Activated CD4-positive, alpha-beta T cell treated with anti-CD3 and anti-CD28 coated beads, Interleukin-2, Interleukin-4, amounts not matched to agents 100 ng/mL and 50 ng/mL, durations not matched to agents 16 hours and 8 hours (primary cell): ENCODE measurements around the gene VRK2.
"Not testable (repeated sequence)": the region's sequence is repeated elsewhere in the genome, so short reads cannot be mapped to it uniquely, and the experiment has no call there.

Experiments
- DNase-seq: peaks from one replicate; pipeline ENCODE4 v3.0.0-alpha.2; 2020; ENCODE audit warnings: low spot score

VRK2 gene

DNA sequence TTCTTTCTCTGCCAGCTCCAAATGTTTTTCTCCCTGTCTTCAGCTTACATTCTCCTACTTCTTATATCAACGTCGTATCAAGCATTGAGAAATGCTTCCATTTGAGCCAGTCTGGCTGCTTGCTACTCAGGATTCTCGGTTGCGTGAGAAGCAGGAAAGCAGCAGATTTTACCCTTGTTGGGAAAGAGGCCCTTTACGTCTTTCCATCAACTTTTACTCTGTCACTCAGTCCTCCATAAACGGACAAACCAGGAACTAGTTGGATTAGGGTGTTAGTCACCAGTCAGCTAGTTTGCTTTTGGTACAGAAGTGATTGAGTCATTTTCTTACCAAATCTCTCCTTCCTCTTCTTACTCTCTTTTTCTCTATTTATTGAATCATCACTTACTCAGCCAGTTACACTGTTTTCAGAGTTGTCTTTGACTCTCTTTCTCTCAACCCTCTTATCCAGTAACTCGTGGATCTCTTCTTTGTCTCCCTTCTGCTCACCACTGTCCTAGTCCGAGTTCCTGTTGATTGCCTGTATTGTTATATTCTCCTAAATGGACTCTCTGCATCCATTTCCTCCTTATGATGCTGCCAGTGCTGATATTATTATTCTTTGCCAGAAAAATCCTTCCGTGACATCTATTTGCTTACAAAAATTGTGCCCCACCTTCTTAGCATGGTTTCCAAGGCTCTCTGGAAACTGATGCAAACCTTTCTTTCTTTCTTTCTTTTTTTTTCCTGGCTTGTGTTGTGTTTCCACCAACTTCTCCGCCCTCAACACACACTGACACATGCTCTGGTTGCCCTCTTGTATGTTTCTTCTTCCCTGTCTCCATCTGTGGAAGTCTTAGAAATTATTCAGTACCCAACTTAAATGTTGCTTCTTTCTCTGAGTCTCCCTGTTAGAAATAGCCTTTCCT, 61.5 kb downstream of the VRK2 start:
- DNase-seq = peak; percentile 34

DNA sequence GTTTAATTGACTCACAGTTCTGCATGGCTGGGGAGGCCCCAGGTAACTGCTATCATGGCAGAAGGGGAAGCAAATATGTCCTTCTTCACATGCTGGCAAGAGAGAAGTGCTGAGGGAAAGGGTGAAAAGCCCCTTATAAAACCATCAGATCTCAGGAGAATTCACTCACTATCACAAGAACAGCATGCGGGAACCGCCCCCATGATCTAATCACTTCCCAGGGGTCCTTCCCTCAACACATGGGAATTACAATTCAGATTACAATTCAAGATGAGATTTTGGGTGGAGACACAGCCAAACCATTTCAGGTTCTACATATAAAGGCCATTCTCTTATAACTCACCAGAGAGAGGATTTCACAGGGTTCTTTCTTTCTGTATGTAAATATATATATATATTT, 62.9 kb downstream of the VRK2 start:
- DNase-seq = no peak

DNA sequence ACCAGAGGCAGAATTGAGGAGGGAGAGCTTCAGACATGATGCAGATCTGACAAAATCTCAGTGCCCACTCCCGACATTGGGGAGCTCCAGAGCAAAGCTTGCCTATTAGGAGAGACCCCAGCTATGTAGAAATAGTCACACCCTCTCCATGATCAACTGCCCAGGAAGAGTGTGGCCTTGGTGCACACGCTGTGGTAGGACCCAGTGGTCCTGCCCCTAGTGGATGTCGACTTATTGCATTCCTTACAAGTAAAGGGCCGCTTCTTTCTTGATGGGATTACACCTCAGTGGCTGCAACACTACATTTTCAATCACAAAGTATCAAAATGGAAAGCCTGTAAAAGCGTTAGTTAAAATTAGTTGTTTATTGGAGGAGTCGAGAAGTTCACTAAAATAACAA, 64.2 kb downstream of the VRK2 start:
- DNase-seq = no peak

GRCh38 chr2:58113563-58113962, 67.0 kb downstream of the VRK2 start:
- not testable (repeated sequence) for DNase-seq

DNA sequence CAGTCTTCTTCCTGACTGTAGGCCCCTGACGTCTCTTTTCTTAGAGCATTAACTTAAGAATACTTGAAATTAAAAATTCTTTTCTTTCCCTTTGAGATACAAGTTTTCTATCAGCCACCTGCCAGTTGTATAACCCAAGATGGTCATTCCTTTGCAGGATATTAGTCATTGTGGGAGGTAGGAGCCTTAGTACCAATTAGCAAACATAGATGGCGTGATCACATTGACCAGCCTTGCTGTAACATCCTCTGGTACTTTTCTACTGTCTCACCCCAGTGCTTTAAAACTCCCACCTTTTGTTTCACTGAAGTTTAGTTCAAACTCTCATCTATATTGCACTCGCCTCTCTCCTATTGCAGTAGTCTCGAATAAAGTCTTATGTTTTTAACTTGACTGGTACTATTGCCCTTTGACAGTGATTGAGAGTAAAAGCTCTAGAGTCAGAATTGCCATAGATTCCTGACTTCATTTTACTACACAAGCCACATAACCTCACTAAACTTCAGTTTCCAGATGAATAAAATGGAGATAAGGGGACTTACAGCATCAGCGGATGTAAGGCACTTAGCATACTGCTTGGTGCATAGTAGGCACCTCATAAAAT, 74.1 kb downstream of the VRK2 start:
- DNase-seq = no peak

DNA sequence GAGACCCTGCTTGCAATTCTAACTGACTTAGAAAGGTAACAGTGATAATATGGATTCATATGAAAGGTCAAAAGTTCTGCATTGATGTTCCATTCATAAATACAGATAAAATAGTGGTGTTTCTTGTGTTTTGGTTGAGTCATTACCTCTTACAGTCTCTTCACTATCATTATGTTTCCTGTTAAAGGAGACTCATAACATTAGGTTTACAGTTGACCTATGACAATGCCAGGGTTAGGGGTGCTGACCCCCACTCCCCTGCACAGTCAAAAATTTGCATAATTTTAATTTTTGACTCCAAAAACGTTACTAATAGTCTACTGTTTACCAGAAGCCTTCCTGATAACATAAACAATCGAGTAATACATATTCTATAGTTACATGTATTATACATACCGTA, 75.4 kb downstream of the VRK2 start:
- DNase-seq = no peak

- no peak for DNase-seq
Measured at GRCh38 chr2:58122540-58122939, 75.9 kb downstream of the VRK2 start.

DNA sequence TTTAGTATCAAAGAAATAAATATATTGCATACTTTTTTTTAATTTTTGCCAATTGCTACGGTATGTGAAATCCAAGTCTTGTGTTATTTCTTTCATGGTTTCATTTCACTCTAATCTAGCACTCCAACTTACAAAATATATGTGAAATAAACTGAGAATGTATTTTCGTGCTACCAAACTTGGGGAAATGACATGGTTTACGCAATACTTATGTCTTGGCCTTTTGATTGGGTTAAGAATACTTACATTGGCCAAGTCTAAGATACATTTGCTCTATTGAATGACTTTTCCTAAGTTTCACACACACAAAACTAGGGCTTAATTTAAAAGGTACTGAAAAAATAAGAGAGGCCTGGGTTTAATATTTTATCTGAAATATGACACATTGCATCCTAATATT, 80.5 kb downstream of the VRK2 start:
- no peak for DNase-seq

- no peak for DNase-seq
Measured at GRCh38 chr2:58130238-58130637, 83.6 kb downstream of the VRK2 start.

DNA sequence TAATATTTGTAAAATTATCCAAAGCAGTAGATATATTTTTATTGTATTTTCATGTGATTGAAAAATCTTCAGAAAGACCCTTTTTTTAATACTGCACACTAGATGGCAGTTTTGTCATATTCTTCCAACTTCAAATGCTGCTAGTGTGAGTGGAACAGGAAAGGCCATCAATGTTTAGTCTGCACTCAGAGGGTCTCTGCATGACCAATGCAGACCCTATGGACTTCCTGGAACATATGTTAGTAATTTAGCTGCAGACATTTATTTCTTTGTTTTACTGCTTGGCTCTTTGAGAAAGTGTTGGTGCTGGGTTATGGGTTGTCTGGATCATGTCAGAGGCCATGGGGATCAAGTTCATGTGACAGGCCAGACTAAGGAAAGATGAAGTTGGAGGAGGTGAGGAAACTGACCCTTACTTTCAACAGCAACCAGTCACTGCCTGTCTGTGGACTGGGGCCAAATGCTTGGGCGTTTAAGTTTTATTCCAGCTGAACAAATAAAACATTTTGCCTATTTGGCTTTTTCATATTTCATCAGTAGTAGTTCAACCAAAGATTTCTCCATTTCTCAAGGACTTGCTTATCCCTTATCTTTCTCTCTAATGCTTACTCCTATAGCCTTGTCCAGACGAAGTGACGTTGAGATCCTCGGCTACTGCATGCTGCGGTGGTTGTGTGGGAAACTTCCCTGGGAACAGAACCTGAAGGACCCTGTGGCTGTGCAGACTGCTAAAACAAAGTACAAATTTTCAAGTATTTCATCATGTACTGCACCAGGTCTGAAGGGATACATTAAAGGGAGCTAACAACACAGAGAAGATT, 84.8 kb downstream of the VRK2 start:
- no peak for DNase-seq

- DNase-seq = no peak
Measured at GRCh38 chr2:58133395-58133794, 86.8 kb downstream of the VRK2 start.

GRCh38 chr2:58135861-58136260, 89.3 kb downstream of the VRK2 start:
- no peak for DNase-seq

GRCh38 chr2:58137221-58137620, 90.6 kb downstream of the VRK2 start:
- no peak for DNase-seq

DNA sequence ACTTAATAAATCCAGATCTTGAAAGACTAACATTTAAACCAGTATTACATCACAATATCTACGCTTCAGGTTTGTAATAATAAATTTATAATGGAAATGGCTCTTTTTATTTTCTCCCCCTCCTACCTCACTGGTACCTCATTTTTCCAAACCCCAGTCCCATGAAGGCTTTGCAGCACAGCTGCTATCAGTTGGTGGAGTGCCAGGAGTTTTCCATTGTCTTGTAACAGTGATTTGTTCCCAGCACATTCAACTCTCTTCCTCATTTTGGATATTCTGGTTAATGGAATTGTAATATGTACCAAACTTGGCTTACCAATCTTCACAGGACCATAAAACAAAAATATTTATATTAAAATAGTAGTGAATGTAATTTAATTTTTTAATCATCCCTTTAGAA, 91.2 kb downstream of the VRK2 start:
- no peak for DNase-seq

- no peak for DNase-seq
Measured at GRCh38 chr2:58138396-58139030, 91.9 kb downstream of the VRK2 start.

DNA sequence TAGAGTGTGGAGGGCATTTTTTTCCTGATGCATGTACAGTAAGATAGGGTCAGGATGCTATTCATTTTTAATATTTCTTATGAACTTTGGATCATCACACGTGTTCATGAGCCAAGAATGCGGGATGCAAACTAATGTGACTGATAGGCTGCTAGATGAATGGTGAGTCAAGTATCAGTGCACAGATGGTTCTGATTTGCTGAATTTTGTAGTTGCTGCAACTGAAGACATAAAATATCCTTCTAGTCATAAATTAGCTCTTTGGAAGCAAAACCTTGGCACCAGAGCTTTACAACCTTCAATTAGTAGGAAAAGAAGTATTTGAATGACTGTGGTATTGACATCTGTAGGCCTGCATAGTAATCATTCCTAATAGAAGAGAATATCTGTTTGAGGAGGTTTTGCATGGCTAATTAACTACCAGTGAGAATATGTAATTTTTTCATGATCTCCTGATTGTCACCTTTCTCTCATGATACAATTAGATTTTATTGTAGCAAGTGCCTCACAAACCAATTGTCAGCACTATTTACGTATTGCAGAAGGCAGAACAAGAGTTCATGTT, 94.0 kb downstream of the VRK2 start:
- DNase-seq = no peak

DNA sequence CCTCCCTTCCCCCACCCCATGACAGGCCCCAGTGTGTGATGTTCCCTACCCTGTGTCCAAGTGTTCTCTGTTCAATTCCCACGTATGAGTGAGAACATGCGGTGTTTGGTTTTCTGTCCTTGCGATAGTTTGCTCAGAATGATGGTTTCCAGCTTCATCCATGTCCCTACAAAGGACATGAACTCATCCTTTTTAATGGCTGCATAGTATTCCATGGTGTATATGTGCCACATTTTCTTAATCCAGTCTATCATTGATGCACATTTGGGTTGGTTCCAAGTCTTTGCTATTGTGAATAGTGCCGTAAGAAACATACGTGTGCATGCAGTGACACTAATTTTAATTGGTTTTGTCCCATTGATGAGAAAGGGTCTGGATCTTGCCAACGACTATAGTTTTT, 99.2 kb downstream of the VRK2 start:
- not testable (repeated sequence) for DNase-seq

- DNase-seq = peak; percentile 40
Measured at GRCh38 chr2:58146707-58147106, 100.1 kb downstream of the VRK2 start.

GRCh38 chr2:58155160-58155778, 108.7 kb downstream of the VRK2 start:
- no peak for DNase-seq

- DNase-seq = no peak
Measured at GRCh38 chr2:58156780-58157179, 110.2 kb downstream of the VRK2 start.

DNA sequence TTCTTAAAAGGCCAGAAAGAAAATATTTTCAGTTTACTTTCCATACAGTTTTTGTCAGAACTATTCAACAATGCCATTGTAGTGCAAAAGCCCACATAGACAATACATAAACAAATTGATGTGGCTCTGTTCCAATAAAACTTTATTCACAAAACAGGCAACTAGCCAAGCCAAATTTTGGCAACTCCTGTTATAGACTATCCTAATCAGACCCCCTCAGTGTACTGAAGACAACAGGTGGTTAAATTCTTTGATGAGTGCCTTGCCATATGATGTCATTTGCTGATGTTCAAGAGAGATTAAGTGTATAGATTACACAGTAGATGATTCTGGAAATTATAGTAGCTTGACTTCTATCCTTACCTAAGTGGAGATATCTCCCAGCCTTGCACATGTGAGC, 111.1 kb downstream of the VRK2 start:
- no peak for DNase-seq

- no peak for DNase-seq
Measured at GRCh38 chr2:58158481-58158880, 111.9 kb downstream of the VRK2 start.
